Activated T-helper 17 cell treated with anti-CD3 and anti-CD28 coated beads, Interleukin-2, amount 50 U/mL, for 72 hours (primary cell): ENCODE measurements around the gene TMBIM1. TPM values are rescaled to one million over a fixed set of nuclear protein-coding genes. Genes with fewer than 3 reads are reported as not detected.
A peak's percentile ranks its signal among the peaks of the same experiment; 100 is the strongest.
"Not testable (repeated sequence)": the region's sequence is repeated elsewhere in the genome, so short reads cannot be mapped to it uniquely, and the experiment has no call there.

Experiments
- ATAC-seq: fragments of 150-1000 bp; cut with Tn5 transposase; replicated peaks from 2 replicates; pipeline ENCODE4 v1.10.0; 2021; ENCODE audit warnings: mild to moderate bottlenecking, moderate library complexity
- H3K27ac Mint-ChIP-seq: one replicate; pipeline ENCODE4 v1.8.0; 2022; ENCODE audit warnings: mixed read lengths
- H3K27me3 Mint-ChIP-seq: one replicate; pipeline ENCODE4 v1.8.0; 2022; ENCODE audit warnings: mixed read lengths
- H3K36me3 Mint-ChIP-seq: one replicate; pipeline ENCODE4 v1.8.0; 2022; ENCODE audit warnings: low read depth, mild to moderate bottlenecking, mixed read lengths
- H3K4me1 Mint-ChIP-seq: one replicate; pipeline ENCODE4 v1.8.0; 2022; ENCODE audit warnings: mixed read lengths
- H3K4me3 Mint-ChIP-seq: one replicate; pipeline ENCODE4 v1.8.0; 2022; ENCODE audit warnings: mild to moderate bottlenecking, mixed read lengths
- H3K9me3 Mint-ChIP-seq: one replicate; pipeline ENCODE4 v1.8.0; 2022; ENCODE audit warnings: mixed read lengths
- total RNA-seq, 2 donors: library from RNA; stranded (reverse); gene quantifications; one replicate each; pipeline ENCODE4 v1.2.3, GENCODE V29; 2022

The TMBIM1 gene
- total RNA-seq, 2 donors from 2014 or later, result 50.9 to 62.0 TPM

DNA sequence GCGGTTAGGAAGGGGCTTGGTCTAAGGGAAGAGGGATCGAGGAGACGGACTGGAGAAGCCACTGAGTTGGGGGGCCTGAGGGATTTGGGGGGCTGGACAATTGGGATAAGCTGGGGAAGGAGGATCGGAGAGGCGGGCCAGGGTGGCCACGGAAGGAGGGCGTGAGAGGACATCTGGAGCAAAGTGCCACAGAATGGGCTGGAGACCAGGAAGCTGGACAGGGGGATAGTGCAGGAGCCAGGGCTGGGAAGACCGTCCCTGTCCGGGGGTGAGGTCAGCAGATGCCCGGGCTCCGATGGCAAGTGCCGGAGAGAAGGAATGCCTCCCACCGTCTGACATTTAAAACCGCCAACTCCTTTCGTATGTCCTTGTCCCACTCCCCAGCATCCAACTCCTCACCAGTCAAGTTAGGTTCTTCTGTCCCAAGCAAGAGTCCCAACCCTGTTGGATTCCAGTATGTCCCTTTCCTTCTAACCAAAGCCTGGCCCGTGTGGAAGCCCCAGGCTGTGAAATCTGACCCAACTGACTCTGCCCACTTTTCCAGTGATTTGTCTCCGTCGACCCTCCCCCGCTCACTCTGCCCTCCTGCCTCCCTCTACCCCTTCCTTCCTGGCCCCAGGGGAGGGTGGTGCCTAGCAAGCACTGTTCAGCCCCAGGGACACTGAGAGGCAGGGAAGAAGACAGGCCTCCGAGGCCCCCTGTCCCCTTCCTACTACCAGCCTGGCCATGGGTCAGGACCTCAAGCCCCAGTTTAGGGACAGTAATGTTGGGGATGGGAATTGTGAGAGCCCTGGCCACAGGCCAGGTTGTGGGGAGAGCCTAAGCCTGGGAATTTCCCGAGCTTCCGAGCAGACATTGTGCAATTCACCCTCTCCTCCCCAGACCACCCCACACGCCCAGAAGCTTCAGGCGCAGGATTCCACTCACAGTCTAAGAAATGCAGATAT, 31.5 kb upstream of the TMBIM1 start:
- Mint-ChIP-seq H3K4me1 (no peaks in the 10 kb centered on the region), H3K27ac (peak overlapping the region; percentile 58), H3K9me3 (no peaks in the 10 kb centered on the region), H3K4me3 (peak overlapping the region; percentile 82), H3K27me3 (no peaks in the 10 kb centered on the region), H3K36me3 (no peaks in the 10 kb centered on the region)
- no peak for ATAC-seq

DNA sequence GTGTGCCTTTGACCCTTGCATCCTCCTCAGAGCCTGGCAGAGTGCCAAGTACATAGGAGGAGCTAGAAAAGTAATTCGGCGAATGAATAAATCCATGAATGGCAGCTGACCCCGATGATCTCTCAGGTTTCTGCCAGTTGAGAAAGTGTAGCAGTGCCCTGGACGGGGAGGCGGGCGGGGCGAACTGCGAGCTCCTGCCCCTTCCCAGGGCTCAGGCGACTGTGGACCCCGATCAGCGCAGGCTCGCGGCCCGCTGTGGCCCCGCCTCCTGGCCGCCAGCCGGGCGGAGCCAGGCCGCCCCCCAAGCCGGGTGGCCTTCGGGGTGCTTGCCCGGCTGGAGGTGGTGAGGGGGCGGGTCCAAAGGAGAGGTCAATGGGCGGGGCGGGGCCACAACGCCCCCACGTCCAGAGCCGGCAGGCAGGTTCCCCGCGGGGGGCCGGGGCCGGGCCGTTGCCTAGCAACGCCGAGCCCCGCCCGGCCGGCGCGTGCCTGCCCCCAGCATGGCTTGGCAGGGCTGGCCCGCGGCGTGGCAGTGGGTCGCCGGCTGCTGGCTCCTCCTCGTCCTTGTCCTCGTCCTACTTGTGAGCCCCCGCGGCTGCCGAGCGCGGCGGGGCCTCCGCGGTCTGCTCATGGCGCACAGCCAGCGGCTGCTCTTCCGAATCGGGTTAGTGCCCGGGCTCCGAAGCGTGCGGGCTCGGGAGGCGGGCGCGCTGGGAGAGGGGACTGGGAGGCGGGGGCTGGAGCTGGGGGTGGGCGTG, 30.6 kb upstream of the TMBIM1 start:
- H3K36me3 Mint-ChIP-seq, result no peaks in the 10 kb centered on the region
- H3K4me3 Mint-ChIP-seq, result peak overlapping the region; percentile 82
- H3K27me3 Mint-ChIP-seq, result no peaks in the 10 kb centered on the region
- ATAC-seq, result peak; percentile 67
- H3K4me1 Mint-ChIP-seq, result no peaks in the 10 kb centered on the region
- H3K9me3 Mint-ChIP-seq, result no peaks in the 10 kb centered on the region
- H3K27ac Mint-ChIP-seq, result peak overlapping the region; percentile 58

DNA sequence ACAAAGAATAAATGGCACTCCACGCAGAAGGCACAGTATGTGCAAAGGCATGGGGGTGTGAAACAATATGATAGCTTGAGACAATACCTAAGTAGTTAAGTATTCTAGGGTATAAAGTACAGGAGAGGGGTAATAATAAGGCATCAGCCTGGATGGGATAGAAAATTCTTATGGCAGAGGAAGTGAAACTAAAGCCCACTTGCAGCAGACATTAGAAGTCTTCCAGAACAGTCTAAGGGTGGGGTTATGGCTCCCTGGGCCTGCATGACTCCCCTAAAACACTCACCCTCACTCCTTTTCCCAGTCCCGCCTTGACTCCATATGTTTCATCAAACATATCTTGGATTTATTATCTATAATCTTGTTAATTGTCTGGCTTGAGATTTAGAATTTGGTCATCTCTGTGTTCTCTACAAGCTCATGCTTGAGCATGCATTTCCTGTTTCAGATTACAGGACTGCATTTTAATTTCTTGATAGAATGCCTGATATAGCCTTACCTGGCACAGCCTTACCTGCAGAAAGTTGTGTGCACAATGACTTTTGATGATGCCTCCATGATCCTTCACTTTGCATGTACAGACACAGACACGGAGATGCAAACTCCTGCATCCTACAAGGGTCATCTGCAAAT, 28.5 kb upstream of the TMBIM1 start:
- H3K4me3 Mint-ChIP-seq, result no peak overlapping the region
- no peaks in the 10 kb centered on the region for H3K36me3 Mint-ChIP-seq
- H3K9me3 Mint-ChIP-seq, result peaks cover 2% of the 10 kb centered on the region
- ATAC-seq, result no peak
- no peaks in the 10 kb centered on the region for H3K27me3 Mint-ChIP-seq
- H3K27ac Mint-ChIP-seq, result no peak overlapping the region
- peaks cover 11% of the 10 kb centered on the region for H3K4me1 Mint-ChIP-seq

GRCh38 chr2:218319813-218320365, 27.6 kb upstream of the TMBIM1 start:
- H3K4me3 Mint-ChIP-seq, result no peak overlapping the region
- no peak for ATAC-seq
- no peaks in the 10 kb centered on the region for H3K27me3 Mint-ChIP-seq

GRCh38 chr2:218318241-218318640, 25.9 kb upstream of the TMBIM1 start:
- H3K4me1 Mint-ChIP-seq, result peaks cover 14% of the 10 kb centered on the region
- no peaks in the 10 kb centered on the region for H3K36me3 Mint-ChIP-seq
- no peaks in the 10 kb centered on the region for H3K27me3 Mint-ChIP-seq
- no peak overlapping the region for H3K27ac Mint-ChIP-seq
- H3K4me3 Mint-ChIP-seq, result no peak overlapping the region
- no peak for ATAC-seq
- peaks cover 3% of the 10 kb centered on the region for H3K9me3 Mint-ChIP-seq

More at GRCh38 chr2:218319813-218320365, 27.6 kb upstream of the TMBIM1 start:
- Mint-ChIP-seq H3K4me1 (peaks cover 14% of the 10 kb centered on the region), H3K9me3 (peaks cover 3% of the 10 kb centered on the region), H3K36me3 (no peaks in the 10 kb centered on the region), H3K27ac (no peak overlapping the region)

DNA sequence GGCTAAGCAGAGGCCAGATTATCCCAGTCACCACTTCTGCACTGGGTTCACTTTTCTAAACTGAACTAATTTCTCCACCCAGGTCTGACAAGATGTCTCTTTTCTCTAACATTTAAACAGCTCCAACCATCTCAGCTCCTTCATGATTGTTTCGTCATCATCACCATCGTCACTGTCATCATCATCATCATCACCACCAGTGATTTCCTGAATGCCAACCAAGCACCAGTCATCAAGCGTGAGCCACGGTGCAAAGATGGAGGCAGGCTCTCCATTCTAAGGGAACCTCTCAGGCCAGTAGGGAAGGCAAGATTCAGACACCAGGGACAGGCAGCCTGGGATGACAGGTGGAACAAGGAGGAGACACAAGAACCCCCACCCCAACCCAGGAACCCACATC, 25.5 kb upstream of the TMBIM1 start:
- no peak for ATAC-seq
- Mint-ChIP-seq H3K27ac (no peak overlapping the region), H3K9me3 (peaks cover 3% of the 10 kb centered on the region), H3K27me3 (no peaks in the 10 kb centered on the region), H3K4me3 (no peak overlapping the region), H3K4me1 (peaks cover 14% of the 10 kb centered on the region), H3K36me3 (no peaks in the 10 kb centered on the region)

DNA sequence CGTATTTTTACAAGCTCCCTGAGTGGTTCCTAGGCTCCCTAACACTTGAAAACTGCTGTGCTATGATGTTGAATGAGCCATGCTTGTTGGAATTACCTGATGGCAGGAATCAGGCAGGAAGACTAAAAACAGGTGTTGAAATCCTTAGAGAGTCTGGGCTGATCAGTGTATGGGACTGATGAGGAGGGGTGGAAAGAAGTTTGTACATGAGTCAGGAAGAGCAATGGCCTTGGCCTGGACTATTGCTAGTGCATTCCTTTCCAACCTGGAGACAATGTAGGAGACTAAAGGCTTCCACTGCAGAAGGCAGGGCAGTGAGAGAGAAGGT, 25.0 kb upstream of the TMBIM1 start:
- Mint-ChIP-seq H3K9me3 (peaks cover 3% of the 10 kb centered on the region), H3K4me1 (peaks cover 14% of the 10 kb centered on the region), H3K27ac (no peak overlapping the region), H3K4me3 (peak overlapping the region; percentile 70), H3K36me3 (no peaks in the 10 kb centered on the region), H3K27me3 (no peaks in the 10 kb centered on the region)
- no peak for ATAC-seq

- H3K4me3 Mint-ChIP-seq, result peak overlapping the region; percentile 70
- no peak for ATAC-seq
- H3K36me3 Mint-ChIP-seq, result no peaks in the 10 kb centered on the region
- H3K4me1 Mint-ChIP-seq, result peaks cover 14% of the 10 kb centered on the region
- peaks cover 3% of the 10 kb centered on the region for H3K9me3 Mint-ChIP-seq
- no peaks in the 10 kb centered on the region for H3K27me3 Mint-ChIP-seq
- peak overlapping the region; percentile 91 for H3K27ac Mint-ChIP-seq
Measured at GRCh38 chr2:218315397-218315796, 23.1 kb upstream of the TMBIM1 start.

- not testable (repeated sequence) for H3K36me3 Mint-ChIP-seq, H3K27me3 Mint-ChIP-seq, H3K9me3 Mint-ChIP-seq, ATAC-seq, H3K4me3 Mint-ChIP-seq, H3K27ac Mint-ChIP-seq
- H3K4me1 Mint-ChIP-seq, result peaks cover 14% of the 10 kb centered on the region
Measured at GRCh38 chr2:218314764-218315163, 22.5 kb upstream of the TMBIM1 start.

- Mint-ChIP-seq H3K27me3 (peaks cover 4% of the 10 kb centered on the region), H3K9me3 (peaks cover 3% of the 10 kb centered on the region), H3K27ac (no peak overlapping the region), H3K36me3 (no peaks in the 10 kb centered on the region), H3K4me3 (no peak overlapping the region), H3K4me1 (peaks cover 14% of the 10 kb centered on the region)
- ATAC-seq, result no peak
Measured at GRCh38 chr2:218313356-218313755, 21.1 kb upstream of the TMBIM1 start.

GRCh38 chr2:218312267-218312756, 20.0 kb upstream of the TMBIM1 start:
- H3K9me3 Mint-ChIP-seq, result peaks cover 3% of the 10 kb centered on the region
- peaks cover 14% of the 10 kb centered on the region for H3K4me1 Mint-ChIP-seq
- no peaks in the 10 kb centered on the region for H3K36me3 Mint-ChIP-seq
- no peak overlapping the region for H3K27ac Mint-ChIP-seq
- H3K27me3 Mint-ChIP-seq, result peaks cover 4% of the 10 kb centered on the region
- no peak overlapping the region for H3K4me3 Mint-ChIP-seq
- no peak for ATAC-seq

- H3K9me3 Mint-ChIP-seq, ATAC-seq, H3K4me3 Mint-ChIP-seq, H3K36me3 Mint-ChIP-seq, H3K27ac Mint-ChIP-seq, H3K27me3 Mint-ChIP-seq: not testable (repeated sequence)
- peaks cover 12% of the 10 kb centered on the region for H3K4me1 Mint-ChIP-seq
Measured at GRCh38 chr2:218311541-218312266, 19.4 kb upstream of the TMBIM1 start.

- H3K36me3 Mint-ChIP-seq, result no peaks in the 10 kb centered on the region
- peaks cover 3% of the 10 kb centered on the region for H3K9me3 Mint-ChIP-seq
- no peak for ATAC-seq
- no peak overlapping the region for H3K27ac Mint-ChIP-seq
- H3K27me3 Mint-ChIP-seq, result peaks cover 4% of the 10 kb centered on the region
- peaks cover 5% of the 10 kb centered on the region for H3K4me1 Mint-ChIP-seq
- no peak overlapping the region for H3K4me3 Mint-ChIP-seq
Measured at GRCh38 chr2:218310853-218311540, 18.7 kb upstream of the TMBIM1 start.
